LHCN-M2 (cell line): ENCODE measurements around the gene PJA1. TPM values are rescaled to one million over a fixed set of nuclear protein-coding genes. Genes with fewer than 3 reads are reported as not detected.

ENCODE experiments used
- DNase-seq: peaks from one replicate; pipeline ENCODE4 v3.0.0-alpha.2; 2012; ENCODE audit warnings: low read depth
- total RNA-seq: library from RNA; depleted of rRNA; stranded (reverse); fragments of >200 nt; gene quantifications from 2 replicates; pipeline ENCODE4 v1.2.3, GENCODE V29; 2014

Gene PJA1
- total RNA-seq, 1 experiment from 2014 or later, result 21.0 TPM

DNA sequence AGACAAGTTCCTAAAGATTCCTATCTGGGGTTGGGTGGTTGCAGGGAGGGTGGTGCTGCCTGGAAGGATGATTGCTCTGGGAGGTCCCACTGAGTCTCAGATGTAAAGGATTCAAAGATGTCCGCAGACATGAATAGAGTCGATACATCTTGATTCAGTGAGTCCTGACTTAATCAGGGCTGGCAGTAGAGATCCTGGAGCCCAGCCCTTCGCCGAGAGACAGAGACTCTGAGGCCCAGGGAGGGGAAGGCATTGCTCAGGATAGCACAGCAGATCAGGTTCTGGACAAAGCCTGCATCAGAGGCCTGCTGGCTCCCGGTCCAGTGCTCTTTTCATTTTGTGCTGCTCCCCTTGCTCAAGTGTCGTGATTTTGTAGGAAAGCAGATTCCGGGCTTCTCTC lies 21.7 kb downstream of the PJA1 start:
- no peak for DNase-seq

- no peak for DNase-seq
Measured at GRCh38 chrX:69142788-69143469, 22.3 kb downstream of the PJA1 start.

GRCh38 chrX:69140837-69141236 lies 24.4 kb downstream of the PJA1 start:
- DNase-seq, result no peak

DNA sequence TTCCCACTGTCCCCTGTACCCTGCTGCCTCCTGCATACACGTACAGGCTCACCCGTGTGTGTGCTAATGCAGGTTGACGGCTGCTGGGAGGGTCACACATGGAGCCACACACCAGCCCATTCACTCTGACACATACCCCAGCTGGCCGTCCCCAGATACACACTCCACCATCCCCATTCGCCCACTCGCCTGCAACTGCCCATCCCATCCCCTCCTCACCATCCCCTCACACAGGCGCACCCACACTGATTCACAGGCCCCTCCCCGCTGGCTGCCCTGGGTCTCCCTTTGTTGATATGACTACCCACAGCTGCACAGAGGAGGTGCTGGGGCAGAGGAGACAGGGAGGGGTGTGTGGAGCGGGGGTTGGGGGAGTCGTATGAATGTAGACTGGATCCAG lies 25.7 kb downstream of the PJA1 start:
- DNase-seq, result no peak

DNA sequence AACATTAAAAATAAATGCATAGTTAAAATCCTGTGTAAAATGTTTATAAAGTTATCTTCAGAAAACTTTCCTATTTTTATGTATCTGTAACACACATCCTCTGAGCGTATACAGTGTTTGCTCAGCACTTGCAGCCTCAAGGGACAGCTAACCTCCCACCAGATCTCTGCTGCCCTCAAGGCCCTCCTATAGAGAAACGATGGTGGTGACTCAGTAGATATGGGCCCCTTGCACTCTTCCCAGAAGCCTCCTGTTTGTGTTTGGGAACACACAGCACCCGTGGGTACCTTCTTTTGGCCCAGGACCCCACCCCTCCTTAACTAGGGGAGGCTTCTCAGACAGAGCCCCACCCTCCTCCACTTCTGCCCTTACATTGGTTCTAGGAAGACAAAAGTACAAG lies 26.7 kb downstream of the PJA1 start:
- no peak for DNase-seq

GRCh38 chrX:69138118-69138390 lies 27.2 kb downstream of the PJA1 start:
- DNase-seq, result no peak

- DNase-seq, result peak; percentile 1
Measured at GRCh38 chrX:69137371-69138117, 27.7 kb downstream of the PJA1 start.

DNA sequence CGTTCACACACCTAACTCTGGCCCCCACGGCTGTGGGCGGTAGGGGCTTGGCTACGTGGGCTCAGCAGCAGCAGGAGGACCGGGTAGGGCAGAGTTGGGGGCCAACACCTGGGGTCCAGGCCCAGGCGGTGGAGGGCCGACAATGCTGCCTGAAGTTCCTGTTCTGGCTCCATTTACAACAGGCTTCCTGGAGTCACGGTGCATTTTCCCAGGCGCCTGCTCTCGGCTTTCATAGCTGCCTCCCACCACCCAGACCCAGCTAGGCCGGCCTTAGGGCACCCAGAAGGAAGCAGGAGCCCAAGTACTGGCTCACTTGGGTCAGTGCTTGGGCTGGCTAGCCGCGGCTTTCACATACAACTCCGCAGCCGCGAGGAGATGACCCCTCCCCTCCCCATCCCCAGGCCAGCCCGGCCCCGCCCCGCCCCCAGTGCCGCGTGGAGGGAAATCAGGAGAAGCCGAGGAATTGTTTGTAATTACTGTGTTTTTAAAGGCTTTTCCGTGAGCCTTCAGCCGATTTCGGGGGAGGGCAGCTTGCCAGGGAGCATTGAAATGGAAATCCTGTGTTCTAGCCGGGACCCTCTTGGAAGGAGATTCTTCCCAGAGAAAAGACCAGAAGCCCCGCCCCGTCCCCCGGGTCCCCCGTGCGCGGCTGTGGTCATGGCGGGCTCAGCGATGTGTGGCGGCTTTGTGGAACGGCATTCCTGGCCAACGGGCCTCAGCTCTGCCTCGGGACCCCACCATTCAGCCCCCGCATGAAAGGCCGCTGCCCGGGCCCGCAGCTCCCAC lies 28.5 kb downstream of the PJA1 start:
- DNase-seq, result no peak

DNA sequence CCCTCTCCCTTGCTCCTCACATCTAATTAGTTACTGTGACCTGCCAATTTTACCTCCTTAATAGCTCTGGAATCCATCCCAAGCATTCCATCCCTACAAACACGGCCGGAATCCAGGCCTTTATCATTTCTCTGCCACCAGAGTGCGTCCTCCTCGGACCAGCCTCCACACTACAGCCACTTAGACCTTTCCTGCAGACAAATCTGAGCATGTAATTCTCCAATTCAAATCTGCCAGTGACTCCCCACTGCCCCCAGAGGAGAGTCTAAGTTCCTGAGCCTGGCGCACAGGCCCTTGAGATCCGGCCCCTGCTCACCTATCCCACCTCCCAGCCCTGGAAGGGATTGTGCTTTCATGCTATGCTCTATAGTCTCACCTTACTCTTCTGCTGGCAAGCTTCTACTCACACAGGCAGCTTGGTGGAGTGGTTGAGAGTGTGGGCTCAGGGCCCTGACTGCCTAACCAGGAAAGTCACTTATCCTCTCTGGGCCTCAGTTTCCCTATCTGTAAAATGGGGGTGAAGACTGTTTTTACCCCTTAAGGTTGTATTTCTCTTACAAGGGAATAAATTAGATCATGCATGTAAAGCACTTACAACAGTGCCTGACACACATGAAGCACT lies 31.2 kb downstream of the PJA1 start:
- peak; percentile 48 for DNase-seq

DNA sequence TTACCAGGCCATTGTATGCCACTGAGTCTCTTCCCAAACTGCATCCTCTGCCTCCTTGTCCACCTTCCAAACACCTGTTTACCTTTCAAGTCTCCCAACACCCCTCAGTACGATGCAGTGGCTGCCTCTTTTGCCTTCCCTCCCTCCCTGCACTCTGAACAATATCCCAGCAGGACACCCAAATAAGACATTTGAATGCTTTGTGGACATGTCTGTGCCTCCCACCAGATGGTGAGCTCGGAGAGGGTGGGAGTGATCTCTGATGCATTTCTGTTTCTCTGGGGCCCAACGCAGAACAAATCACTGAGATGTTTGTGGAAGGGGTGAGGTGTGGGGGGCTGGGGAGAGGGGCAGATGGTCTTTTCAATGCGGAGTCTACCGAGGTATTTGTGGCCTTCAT lies 33.4 kb downstream of the PJA1 start:
- no peak for DNase-seq

DNA sequence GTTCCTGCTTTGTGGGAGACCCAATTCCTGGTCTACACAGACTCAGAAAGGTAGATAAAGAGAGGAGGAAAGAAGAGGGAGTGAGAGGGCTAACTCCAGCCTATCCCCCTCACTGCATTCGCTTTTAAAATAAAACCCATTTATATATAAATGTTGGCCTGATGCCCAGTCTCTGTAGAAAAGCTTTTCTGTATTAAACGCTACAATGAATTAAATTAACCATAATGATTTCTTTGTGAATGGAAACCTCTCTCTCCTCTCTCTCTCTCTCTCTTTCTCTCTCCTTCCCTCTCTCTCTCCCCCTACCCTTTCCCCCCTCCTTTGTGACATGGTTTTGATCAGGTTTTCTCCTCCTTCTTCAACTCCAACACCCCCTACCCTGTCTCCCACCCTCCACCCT lies 34.8 kb downstream of the PJA1 start:
- no peak for DNase-seq

GRCh38 chrX:69128588-69128987 lies 36.7 kb downstream of the PJA1 start:
- DNase-seq, result no peak

DNA sequence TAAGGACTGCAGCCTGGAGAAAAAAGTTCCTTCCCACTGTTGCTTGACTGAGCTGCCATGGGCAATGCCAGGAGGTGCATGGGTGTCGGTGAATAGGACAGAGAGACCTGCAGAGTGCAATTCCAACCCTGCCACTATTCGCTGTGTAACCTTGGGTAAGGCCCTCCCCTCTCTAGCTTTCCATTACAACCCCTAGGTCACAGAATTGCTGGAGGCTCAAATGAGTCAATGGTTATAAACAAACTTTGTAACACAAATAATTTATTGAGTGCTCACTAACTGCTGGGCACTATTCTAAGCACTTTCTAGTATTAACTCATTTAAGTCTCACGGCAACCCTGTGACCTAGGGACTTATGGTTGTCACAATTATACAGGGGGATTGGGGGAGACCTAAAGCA lies 37.8 kb downstream of the PJA1 start:
- DNase-seq, result no peak

GRCh38 chrX:69126642-69127041 lies 38.6 kb downstream of the PJA1 start:
- no peak for DNase-seq

GRCh38 chrX:69125094-69125493 lies 40.2 kb downstream of the PJA1 start:
- DNase-seq, result no peak

DNA sequence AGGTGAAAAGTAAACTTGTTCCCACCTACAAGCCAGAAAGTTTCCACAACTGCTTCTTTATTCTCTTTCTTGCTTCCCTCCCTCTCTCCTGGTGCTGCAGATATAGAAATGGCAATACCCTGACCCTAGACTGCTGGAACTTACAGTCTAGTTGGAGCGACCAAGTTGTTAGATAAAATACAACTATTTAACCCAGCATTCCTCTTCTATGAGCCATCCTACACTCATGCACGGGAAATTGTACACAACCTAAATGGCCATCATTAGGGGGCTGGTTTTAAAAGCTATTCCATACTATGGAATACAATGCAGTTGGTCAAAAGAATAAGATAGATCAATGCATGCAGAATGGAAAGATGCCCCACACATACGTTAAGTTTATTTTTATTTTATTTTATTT lies 41.1 kb downstream of the PJA1 start:
- DNase-seq, result no peak

DNA sequence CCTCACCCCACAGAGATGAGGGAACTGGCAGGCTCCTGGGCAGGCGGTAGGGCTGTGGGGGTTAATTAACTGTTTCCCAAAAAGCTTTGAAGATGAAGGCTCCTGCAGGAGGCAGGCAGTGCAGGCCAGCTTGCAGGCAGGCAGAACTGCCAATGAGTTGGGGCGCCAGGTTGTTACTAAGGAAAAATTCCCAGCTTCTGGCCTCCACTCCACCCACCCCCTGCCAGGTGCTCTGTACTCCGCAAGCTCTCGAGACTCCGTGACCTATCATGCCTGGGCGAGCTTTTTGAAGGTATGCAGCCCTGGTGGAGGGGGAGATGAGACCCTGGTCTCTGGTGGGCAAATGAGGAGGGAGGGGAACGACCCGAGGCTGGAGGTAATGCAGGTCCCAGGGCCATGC lies 41.8 kb downstream of the PJA1 start:
- no peak for DNase-seq

GRCh38 chrX:69121321-69122000 lies 43.8 kb downstream of the PJA1 start:
- no peak for DNase-seq

GRCh38 chrX:69120476-69120875 lies 44.8 kb downstream of the PJA1 start:
- no peak for DNase-seq

GRCh38 chrX:69119122-69119521 lies 46.1 kb downstream of the PJA1 start:
- no peak for DNase-seq

- DNase-seq, result no peak
Measured at GRCh38 chrX:69117876-69118526, 47.3 kb downstream of the PJA1 start.
